MM.1S (cell line): Measurements from ENCODE around the gene ERC2.

Experiments used
- DNase-seq: peaks from one replicate; pipeline ENCODE4 v3.0.0-alpha.2; 2015
- H2AFZ ChIP-seq: fragments of 300-600 bp; sonication (generic); 2 replicates; pipeline ENCODE4 v1.6.0; 2016; ENCODE audit warnings: antibody characterized with exemption, low read length
- H3F3A ChIP-seq: fragments of 300-600 bp; sonication (generic); 2 replicates; pipeline ENCODE4 v1.6.1; 2016; ENCODE audit warnings: mild to moderate bottlenecking, antibody characterized with exemption, low read length, moderate library complexity, mixed read lengths; ENCODE audit not compliant: insufficient read depth
- H3K27ac ChIP-seq: fragments of 300-600 bp; sonication (generic); 2 replicates; pipeline ENCODE4 v1.5.1; 2016; ENCODE audit warnings: mild to moderate bottlenecking, low read length
- H3K27me3 ChIP-seq: fragments of 300-600 bp; sonication (generic); replicated peaks from 2 replicates; pipeline ENCODE4 v1.6.0; 2016; ENCODE audit warnings: low read length; ENCODE audit not compliant: insufficient read depth
- H3K36me3 ChIP-seq: fragments of 300-600 bp; sonication (generic); replicated peaks from 2 replicates; pipeline ENCODE4 v1.6.1; 2016; ENCODE audit warnings: mild to moderate bottlenecking, low read length, mixed read lengths; ENCODE audit not compliant: insufficient read depth
- H3K4me1 ChIP-seq: fragments of 300-600 bp; sonication (generic); 2 replicates; pipeline ENCODE4 v1.6.1; 2016; ENCODE audit warnings: low read length, mixed read lengths
- H3K4me2 ChIP-seq: fragments of 300-600 bp; sonication (generic); 2 replicates; pipeline ENCODE4 v1.6.0; 2016; ENCODE audit warnings: low read depth, low read length
- H3K4me3 ChIP-seq: fragments of 300-600 bp; sonication (generic); 2 replicates; pipeline ENCODE4 v1.5.1; 2016; ENCODE audit warnings: low read length, mixed read lengths
- H3K79me2 ChIP-seq: fragments of 300-600 bp; sonication (generic); 2 replicates; pipeline ENCODE4 v1.6.1; 2016; ENCODE audit warnings: mixed run types, low read length, mixed read lengths
- H3K9ac ChIP-seq: fragments of 300-600 bp; sonication (generic); 2 replicates; pipeline ENCODE4 v1.6.1; 2016; ENCODE audit warnings: low read length, mixed read lengths
- H3K9me2 ChIP-seq: fragments of 300-600 bp; sonication (generic); replicated peaks from 2 replicates; pipeline ENCODE4 v1.6.1; 2016; ENCODE audit warnings: mild to moderate bottlenecking, low read length, mixed read lengths; ENCODE audit not compliant: insufficient read depth
- H3K9me3 ChIP-seq: fragments of 300-600 bp; sonication (generic); replicated peaks from 2 replicates; pipeline ENCODE4 v1.6.1; 2016; ENCODE audit warnings: mild to moderate bottlenecking, low read length, mixed read lengths; ENCODE audit not compliant: insufficient read depth
- H4K20me1 ChIP-seq: fragments of 300-600 bp; sonication (generic); 2 replicates; pipeline ENCODE4 v1.6.1; 2016; ENCODE audit warnings: mild to moderate bottlenecking, low read length, moderate library complexity, mixed read lengths; ENCODE audit not compliant: insufficient read depth
- CTCF ChIP-seq: fragments of 300-600 bp; sonication (generic); IDR thresholded peaks from 2 replicates; pipeline ENCODE4 v1.5.1; 2016; ENCODE audit warnings: antibody characterized with exemption, low read length, mixed read lengths
- EZH2 ChIP-seq: fragments of 300-600 bp; sonication (generic); optimal IDR thresholded peaks from 2 replicates; pipeline ENCODE3; 2017; ENCODE audit warnings: low read depth, mild to moderate bottlenecking, antibody characterized with exemption, low read length, mixed read lengths
- EZH2phosphoT487 ChIP-seq: fragments of 300-600 bp; sonication (generic); IDR thresholded peaks from 2 replicates; pipeline ENCODE4 v1.6.1; 2018; ENCODE audit warnings: antibody characterized with exemption, low read length

Gene ERC2

GRCh38 chr3:56081246-56081645, 387.0 kb downstream of the ERC2 start:
- no peaks in the 10 kb centered on the region for H3K79me2 ChIP-seq
- H3K36me3 ChIP-seq, result no peaks in the 10 kb centered on the region
- no peak overlapping the region for H3K9ac ChIP-seq
- no peaks in the 10 kb centered on the region for H3K4me1 ChIP-seq
- no peaks in the 10 kb centered on the region for H3K9me2 ChIP-seq
- no peaks in the 10 kb centered on the region for H4K20me1 ChIP-seq
- no peak overlapping the region for H2AFZ ChIP-seq
- no peaks in the 10 kb centered on the region for H3K9me3 ChIP-seq
- H3K4me2 ChIP-seq, result no peak overlapping the region
- TF ChIP-seq CTCF (no peak), EZH2phosphoT487 (no peak)
- DNase-seq, result no peak
- no peaks in the 10 kb centered on the region for H3K27me3 ChIP-seq
- H3F3A ChIP-seq, result no peaks in the 10 kb centered on the region
- no peak overlapping the region for H3K27ac ChIP-seq
- no peak overlapping the region for H3K4me3 ChIP-seq

DNA sequence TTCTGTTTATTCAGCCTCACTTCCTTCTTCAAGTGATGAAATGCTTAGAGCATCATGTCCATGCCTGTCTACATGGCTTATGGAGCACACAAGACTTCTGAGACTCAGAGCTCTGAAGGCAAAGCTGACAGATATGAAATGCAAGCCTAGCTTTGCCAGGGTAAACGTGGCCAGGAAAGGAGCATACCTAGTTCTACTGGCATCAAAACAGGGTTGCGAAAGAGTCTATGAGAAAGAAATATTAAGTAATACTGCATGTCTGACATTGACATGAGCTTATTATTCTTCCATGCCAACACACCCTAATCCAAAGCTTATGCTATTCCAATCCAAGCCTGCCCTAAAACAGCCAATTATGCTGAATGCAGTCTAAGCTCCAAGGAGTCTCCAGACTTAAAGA, 391.5 kb downstream of the ERC2 start:
- Histone ChIP-seq H3F3A (no peaks in the 10 kb centered on the region), H2AFZ (no peak overlapping the region), H3K27ac (no peak overlapping the region), H3K27me3 (no peaks in the 10 kb centered on the region), H3K9me2 (no peaks in the 10 kb centered on the region), H3K9me3 (no peaks in the 10 kb centered on the region), H3K4me2 (no peak overlapping the region), H4K20me1 (no peaks in the 10 kb centered on the region), H3K79me2 (no peaks in the 10 kb centered on the region), H3K4me1 (no peaks in the 10 kb centered on the region), H3K4me3 (no peak overlapping the region), H3K9ac (no peak overlapping the region), H3K36me3 (no peaks in the 10 kb centered on the region)
- TF ChIP-seq CTCF (no peak), EZH2 (no peak), EZH2phosphoT487 (no peak)
- DNase-seq, result no peak

GRCh38 chr3:56075089-56075488, 393.2 kb downstream of the ERC2 start:
- H3K9me3 ChIP-seq, result no peaks in the 10 kb centered on the region
- no peaks in the 10 kb centered on the region for H3K79me2 ChIP-seq
- H3K36me3 ChIP-seq, result no peaks in the 10 kb centered on the region
- DNase-seq, result no peak
- H3K4me3 ChIP-seq, result no peak overlapping the region
- no peaks in the 10 kb centered on the region for H4K20me1 ChIP-seq
- H3K4me2 ChIP-seq, result no peak overlapping the region
- no peak overlapping the region for H2AFZ ChIP-seq
- no peak overlapping the region for H3K9ac ChIP-seq
- H3K27me3 ChIP-seq, result no peaks in the 10 kb centered on the region
- H3K27ac ChIP-seq, result no peak overlapping the region
- no peaks in the 10 kb centered on the region for H3K4me1 ChIP-seq
- no peak for TF ChIP-seq CTCF
- no peak for TF ChIP-seq EZH2phosphoT487
- TF ChIP-seq EZH2, result no peak
- H3K9me2 ChIP-seq, result no peaks in the 10 kb centered on the region
- no peaks in the 10 kb centered on the region for H3F3A ChIP-seq
